KOPT-K1 (cell line): ENCODE data around the gene EFNA5.

Source experiments
- H3K27ac ChIP-seq: fragments of 200-600 bp; sonication (generic); 2 replicates; pipeline ENCODE4 v1.5.1; 2016; ENCODE audit warnings: antibody characterized with exemption, mild to moderate bottlenecking, low read depth, low read length; ENCODE audit not compliant: poor library complexity, severe bottlenecking
- H3K36me3 ChIP-seq: fragments of 200-600 bp; sonication (generic); 2 replicates; pipeline ENCODE4 v1.5.1; 2017; ENCODE audit warnings: antibody characterized with exemption, mild to moderate bottlenecking, low read length, moderate library complexity; ENCODE audit not compliant: insufficient read depth
- H3K9me3 ChIP-seq: fragments of 200-600 bp; sonication (generic); 2 replicates; pipeline ENCODE4 v1.5.1; 2017; ENCODE audit warnings: antibody characterized with exemption, low read length, mild to moderate bottlenecking; ENCODE audit not compliant: insufficient read depth, poor library complexity, severe bottlenecking

The EFNA5 gene

DNA sequence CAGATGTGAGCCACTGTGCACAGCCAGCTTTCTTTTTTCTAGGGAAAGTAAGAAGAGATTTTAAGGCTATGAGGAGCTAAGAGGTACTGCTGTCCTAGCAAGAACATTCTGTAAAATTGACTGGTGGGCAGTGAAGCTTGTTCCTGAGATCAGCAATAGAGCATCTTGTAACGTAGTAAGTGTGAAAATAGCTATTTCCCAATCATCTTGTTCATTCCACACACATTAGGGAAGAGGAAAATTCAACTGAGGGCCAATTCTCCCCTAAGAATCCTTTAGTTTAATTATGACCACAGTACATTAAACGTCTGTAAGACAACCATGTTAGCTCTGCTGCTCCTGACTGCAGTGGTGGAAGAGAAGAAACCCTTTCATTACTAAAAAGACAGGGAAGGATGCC lies 246.2 kb downstream of the EFNA5 start:
- Histone ChIP-seq H3K27ac (no peak overlapping the region), H3K9me3 (no peaks in the 10 kb centered on the region), H3K36me3 (no peaks in the 10 kb centered on the region)

DNA sequence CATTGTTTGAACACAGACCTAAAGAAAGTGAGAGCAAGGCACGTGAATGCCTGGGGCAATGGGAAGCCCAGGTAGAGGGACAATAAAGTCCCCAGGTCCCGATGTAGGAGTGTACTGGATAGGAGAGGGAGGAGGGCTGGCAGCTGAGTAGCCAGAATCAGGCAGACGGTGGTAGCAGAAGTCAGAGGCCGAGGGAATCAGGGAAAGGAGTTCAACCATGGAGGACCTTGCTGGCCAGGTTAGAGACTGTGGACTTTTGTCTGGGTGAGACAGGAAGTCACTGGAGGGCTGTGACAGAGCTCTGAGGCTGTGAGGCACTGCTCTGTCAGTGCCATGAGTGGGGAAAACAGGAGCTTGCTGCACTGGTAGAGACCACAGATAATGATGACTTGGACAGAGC lies 248.2 kb downstream of the EFNA5 start:
- Histone ChIP-seq H3K27ac (no peak overlapping the region), H3K9me3 (no peaks in the 10 kb centered on the region)

DNA sequence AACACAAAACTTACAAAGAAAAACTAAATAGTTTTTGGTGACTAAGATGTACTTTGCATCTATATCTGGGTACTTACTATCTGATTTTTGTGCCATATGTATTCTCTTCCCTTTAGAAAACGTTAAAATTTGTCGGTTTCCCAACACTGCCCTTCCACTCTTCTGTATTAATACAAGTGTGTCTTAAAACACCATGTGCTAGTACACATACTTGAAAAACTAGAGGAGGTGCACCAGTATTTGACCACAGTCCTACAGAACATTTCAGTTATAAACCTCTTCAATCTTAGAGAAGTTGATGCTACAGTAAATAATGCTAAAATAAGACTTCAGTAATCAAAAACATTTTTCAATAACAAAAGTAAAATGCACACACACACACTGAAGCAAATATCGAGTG lies 251.2 kb downstream of the EFNA5 start:
- H3K9me3 ChIP-seq, result no peaks in the 10 kb centered on the region
- H3K27ac ChIP-seq, result no peak overlapping the region
- no peaks in the 10 kb centered on the region for H3K36me3 ChIP-seq

More for the DNA sequence above, 248.2 kb downstream of the EFNA5 start:
- H3K36me3 ChIP-seq, result no peaks in the 10 kb centered on the region

DNA sequence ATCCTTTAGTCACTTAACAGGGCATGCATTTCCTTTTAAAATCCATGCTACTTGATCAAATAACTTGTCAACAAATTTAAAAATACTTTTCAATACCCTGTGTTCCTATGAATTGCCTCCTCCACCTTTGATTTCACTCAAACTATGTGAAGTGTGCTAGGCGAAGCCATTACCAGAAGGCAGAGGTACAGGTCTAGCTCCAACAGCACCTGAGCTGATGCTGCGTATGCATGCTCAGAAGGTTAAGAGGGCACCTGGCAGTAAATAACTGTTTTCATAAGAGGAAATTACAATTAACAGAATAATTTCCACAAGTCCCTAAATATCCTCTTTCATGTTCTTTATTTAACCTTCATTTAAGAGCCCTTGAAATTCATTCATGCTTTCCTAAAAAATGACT lies 251.8 kb downstream of the EFNA5 start:
- Histone ChIP-seq H3K27ac (no peak overlapping the region), H3K9me3 (no peaks in the 10 kb centered on the region), H3K36me3 (no peaks in the 10 kb centered on the region)

DNA sequence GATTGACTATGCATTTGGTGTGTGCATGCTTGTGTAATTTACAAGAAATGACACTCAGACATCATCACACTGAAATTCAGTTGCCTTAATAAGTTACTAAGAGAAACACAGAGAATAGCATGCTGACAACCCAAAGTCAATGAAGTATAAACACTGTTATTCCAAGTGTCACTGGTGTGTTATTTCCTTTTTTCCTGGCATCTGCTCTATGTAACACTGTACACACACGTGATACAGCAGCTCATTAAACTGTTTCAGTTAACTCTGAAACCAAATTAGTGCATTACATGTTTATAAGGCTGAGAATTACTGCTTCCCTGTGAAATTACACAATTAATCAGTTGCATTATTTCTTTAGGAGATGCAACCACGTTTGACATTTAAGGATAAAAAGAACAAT lies 252.7 kb downstream of the EFNA5 start:
- Histone ChIP-seq H3K9me3 (no peaks in the 10 kb centered on the region), H3K27ac (no peak overlapping the region), H3K36me3 (no peaks in the 10 kb centered on the region)

DNA sequence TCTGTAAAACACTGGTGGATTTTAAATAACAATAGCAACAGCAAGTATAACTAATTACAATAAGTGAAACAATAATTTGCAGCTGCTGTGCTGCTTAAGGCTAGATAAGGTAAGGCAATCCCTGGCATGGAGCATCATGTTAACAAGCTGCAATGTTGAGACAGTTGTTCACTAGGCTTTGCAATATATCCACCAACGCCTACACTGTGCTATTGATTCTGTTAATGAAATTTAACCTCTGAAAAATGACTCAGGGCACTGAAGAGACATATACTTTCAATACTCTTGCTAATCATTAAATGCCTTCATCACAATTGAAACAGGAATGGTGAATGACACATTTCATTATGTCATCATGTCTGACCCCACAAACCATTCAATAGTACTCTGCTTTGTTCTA lies 255.0 kb downstream of the EFNA5 start:
- Histone ChIP-seq H3K9me3 (no peaks in the 10 kb centered on the region), H3K27ac (no peak overlapping the region), H3K36me3 (no peaks in the 10 kb centered on the region)

DNA sequence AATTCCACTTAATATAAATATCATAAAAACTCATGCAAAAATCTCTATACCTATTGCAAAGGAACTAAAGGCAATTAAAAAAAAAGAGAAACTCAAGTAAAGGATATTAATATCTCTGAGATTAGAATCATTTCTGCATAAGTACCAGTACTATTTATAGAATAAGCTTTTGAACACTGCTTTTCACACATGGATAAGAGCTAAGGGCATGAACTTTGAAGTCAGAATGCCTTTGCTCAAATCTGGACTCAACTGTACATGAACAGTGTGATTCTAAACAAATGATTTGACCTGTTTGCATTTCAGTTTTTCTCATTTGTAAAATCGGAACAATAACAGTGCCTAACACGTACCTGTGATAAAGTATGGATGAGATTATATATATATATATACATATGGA lies 255.9 kb downstream of the EFNA5 start:
- Histone ChIP-seq H3K36me3 (no peaks in the 10 kb centered on the region), H3K9me3 (no peaks in the 10 kb centered on the region), H3K27ac (no peak overlapping the region)

DNA sequence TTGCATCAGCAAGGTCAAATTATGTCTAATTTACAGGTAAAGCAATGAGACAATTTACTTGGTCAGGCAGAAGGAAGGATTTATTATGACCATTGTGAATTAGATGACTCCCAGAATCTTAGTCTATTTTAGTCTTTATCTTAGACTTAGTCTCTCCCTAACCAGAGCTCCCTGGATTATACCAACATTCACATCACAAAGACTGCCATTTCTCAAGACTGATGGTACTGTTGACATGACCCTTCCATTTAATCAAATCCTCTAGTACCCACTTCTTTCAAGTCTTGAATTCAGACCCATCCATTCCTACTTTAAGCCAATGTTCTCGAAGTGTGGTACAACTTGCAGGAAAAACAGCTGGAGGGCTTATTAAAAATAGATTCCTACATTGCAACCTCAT lies 257.0 kb downstream of the EFNA5 start:
- Histone ChIP-seq H3K9me3 (no peaks in the 10 kb centered on the region), H3K36me3 (no peaks in the 10 kb centered on the region)

DNA sequence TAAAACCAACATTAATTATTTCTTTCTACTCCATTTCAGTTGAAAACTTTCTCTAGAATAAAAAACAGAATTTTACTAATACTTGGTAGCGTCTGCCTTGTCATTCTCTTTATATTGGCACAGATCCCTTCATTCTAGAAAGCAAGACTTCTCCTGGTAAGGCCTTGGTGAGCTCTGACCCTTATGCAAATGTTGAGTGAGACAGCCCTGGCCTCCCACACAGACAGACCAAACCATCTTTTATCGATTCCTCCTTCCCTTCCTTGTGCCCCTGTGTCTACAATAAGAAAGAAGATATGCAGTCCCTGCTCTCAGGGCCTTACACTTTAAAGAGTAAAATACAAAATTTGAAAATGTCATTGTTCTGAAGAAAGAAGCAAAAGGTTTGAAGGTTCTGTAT lies 262.2 kb downstream of the EFNA5 start:
- Histone ChIP-seq H3K27ac (no peak overlapping the region), H3K9me3 (no peaks in the 10 kb centered on the region), H3K36me3 (no peaks in the 10 kb centered on the region)

More for the DNA sequence above, 257.0 kb downstream of the EFNA5 start:
- no peak overlapping the region for H3K27ac ChIP-seq

DNA sequence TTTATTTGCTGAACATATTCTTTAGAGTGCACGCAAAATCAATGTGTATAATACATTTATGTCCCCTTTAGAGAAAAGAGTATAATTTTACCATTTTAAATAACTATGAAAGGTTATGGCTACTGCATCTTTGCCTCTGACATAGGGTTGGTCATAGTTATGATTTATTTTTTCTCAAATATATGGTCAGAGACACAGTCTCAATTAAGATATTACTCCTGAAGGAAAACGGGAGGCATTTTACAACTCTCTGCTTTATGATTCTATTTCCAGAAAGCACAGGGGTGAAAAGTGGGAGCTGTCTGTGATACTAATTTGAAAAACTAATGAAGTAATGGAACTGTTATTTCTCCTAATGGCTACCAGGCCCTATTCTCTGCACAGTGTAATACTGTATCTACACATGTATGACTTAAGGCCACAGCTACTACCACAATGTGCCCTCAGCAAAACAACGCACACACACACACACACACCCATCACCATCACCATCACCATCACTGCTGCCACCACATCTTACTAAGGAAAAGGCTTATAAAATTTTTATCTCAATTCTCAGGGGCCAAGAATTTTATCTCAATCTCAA lies 262.9 kb downstream of the EFNA5 start:
- H3K36me3 ChIP-seq, result no peaks in the 10 kb centered on the region
- no peak overlapping the region for H3K27ac ChIP-seq
- no peaks in the 10 kb centered on the region for H3K9me3 ChIP-seq

DNA sequence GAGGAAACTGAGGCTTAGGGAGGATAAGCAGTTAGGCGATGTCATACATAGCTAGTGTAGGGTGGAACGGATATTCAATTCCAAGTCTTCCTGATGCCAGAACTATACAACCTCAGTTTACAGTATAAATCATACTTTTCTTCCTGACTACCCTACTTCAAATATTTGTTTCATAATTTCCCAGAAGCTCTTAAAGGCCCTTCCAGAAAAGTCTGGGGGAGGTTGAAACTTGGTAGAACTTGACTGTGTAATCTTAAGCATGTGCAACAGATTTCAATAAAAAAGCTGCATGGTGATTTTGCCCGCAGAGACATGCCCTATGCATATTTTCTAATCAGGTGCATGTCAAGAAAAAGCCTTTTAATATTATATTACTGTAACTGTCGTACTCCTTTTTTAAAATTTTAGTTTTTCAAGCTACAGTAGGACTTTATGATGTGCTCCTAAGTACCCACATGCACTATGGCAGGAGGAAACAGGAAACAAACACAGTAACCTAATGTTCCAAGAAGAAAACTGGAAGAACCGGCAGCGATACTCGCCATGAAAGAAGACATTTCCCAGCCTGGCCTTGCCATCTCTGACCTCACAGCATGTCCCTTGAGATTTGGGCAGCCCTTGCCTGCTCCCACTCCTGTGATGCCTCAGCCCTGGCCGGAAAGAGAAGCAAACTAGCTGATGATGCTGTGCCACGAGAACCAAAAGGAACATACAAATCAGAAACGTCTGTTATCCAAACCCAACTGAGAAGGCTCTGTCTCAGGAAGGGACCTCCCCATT lies 266.0 kb downstream of the EFNA5 start:
- no peak overlapping the region for H3K27ac ChIP-seq

DNA sequence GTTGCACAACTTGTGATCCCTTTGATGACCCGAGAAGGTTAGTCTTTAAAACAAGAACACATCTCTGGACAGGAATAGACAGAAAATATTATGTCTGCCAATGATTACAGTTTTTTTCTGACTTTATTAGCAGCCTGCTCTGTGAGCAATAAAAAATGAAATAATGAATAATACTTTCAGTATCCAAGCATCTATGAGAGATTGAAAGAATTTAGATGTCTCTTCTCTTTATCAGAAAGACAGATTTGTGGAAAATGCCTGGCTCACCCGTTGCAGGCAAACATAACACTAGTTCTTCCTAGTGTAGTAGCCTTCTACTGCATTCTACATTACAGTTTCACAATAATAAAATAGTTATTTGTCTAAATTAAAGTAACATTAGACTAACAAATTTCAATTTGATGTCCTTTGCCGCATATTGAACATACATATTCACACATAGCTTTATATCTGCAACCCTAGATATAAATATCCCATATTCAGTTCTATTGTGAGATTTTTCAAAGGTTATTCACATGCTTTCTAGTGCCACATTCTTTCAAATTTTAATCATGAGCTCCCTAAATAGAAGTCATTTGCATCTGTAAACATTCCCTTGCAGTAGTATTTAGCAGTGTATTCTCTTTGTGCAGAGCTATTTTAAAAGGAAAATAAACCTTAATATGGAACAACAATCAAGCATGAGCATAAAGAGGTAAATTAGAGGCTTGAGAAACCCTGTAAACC lies 267.3 kb downstream of the EFNA5 start:
- Histone ChIP-seq H3K27ac (no peak overlapping the region), H3K36me3 (no peaks in the 10 kb centered on the region), H3K9me3 (no peaks in the 10 kb centered on the region)

More for the DNA sequence above, 266.0 kb downstream of the EFNA5 start:
- no peaks in the 10 kb centered on the region for H3K36me3 ChIP-seq
- H3K9me3 ChIP-seq, result no peaks in the 10 kb centered on the region

DNA sequence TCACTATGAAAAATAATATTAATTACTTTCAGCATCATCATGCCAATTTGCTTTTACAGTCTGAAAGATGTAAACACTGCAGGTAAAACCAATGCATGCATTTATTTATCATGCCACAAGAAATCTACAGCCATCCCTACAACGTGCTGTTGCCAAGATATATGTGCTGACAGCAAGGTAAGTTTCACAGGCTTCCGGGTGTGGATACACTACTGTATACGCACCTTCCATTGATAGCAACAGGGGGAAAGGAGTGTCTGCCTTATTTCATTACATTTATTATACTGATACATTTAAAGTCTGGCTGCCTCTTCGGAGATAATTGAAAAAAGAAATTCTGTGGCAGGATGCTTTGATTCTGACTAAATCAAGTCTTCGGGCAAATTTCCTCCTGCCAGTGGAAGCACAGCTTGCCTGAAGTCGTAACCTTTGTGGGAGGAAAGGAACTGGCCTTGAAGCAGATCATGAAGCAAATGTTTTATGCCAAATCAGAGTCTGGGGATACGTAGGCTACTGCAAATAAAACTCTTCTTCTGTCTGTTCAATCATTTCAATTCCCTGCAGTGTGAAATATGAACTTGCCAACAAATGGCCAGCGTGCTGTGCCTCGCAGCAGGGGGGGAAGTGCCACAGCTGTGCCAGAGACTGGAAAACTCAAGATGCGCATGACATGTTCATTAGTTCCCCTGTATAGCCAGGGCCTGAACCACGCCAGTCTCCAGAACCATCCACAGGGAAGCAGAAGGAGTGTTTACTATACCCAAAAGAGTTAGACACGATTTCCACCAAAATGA lies 268.1 kb downstream of the EFNA5 start:
- Histone ChIP-seq H3K27ac (no peak overlapping the region), H3K9me3 (no peaks in the 10 kb centered on the region), H3K36me3 (no peaks in the 10 kb centered on the region)

DNA sequence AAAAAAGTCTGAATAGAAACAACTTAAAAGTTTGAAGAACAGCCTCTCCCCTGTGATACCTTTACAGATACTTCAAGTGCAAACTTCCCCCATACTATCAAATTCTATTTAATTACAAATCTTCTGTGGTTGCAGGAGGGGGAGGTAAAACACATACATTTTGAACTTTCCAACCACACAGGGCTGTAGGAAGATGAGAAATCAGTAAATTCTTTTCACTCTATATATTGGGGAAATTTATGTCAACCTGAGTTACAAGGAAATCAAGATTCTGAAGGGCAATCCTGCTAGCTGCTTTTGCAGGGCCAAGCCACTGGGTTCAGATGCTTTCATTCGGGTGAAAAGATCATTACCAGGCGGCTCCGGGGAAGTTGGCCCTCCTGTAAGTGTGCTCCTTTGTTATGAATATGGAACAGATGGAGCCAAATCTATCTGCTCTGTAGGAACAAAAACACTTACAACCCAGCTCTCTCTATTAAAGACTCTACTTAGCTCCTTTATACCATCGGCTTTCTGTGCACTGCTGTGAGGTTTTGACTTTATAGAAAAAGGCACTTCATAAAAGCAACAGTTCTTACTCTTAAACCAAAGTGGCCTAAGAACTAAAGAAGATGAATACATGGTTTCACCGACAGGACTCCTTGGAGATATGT lies 269.1 kb downstream of the EFNA5 start:
- Histone ChIP-seq H3K27ac (no peak overlapping the region), H3K9me3 (no peaks in the 10 kb centered on the region)

More for the DNA sequence above, 269.1 kb downstream of the EFNA5 start:
- H3K36me3 ChIP-seq, result no peaks in the 10 kb centered on the region
